Left ventricle myocardium inferior (tissue), 1 donor: ENCODE data around the gene ABLIM2. TPM values are rescaled to one million over a fixed set of nuclear protein-coding genes. Genes with fewer than 3 reads are reported as not detected.

Experiments
- DNase-seq: peaks from one replicate; pipeline ENCODE4 v3.0.0-alpha.2; 2020
- H3K27ac ChIP-seq: fragments of 200-600 bp; replicated peaks from 2 replicates; pipeline ENCODE4 v1.8.0; 2021
- H3K27me3 ChIP-seq: fragments of 200-600 bp; 2 replicates; pipeline ENCODE4 v1.8.0; 2021; ENCODE audit warnings: low read depth
- H3K36me3 ChIP-seq: fragments of 200-600 bp; 2 replicates; pipeline ENCODE4 v1.8.0; 2021
- H3K4me1 ChIP-seq: fragments of 200-600 bp; 2 replicates; pipeline ENCODE4 v1.8.0; 2021
- H3K4me3 ChIP-seq: fragments of 200-600 bp; 2 replicates; pipeline ENCODE4 v1.8.0; 2021; ENCODE audit warnings: mild to moderate bottlenecking, moderate library complexity
- H3K9me3 ChIP-seq: fragments of 200-600 bp; replicated peaks from 2 replicates; pipeline ENCODE4 v1.8.0; 2021
- intact Hi-C: fragments of 100-400 bp; cut with micrococcal nuclease; formaldehyde crosslinking; loops from one replicate; pipeline ENCODE4 v1.11.0; 2022
- total RNA-seq: library from RNA; stranded (reverse); fragmentation: NEBNext Ultra II Directional; extraction: Animal tissue kit (Norgen Biotek cat#: 25700); gene quantifications from one replicate; pipeline ENCODE4 v1.2.1, GENCODE V29; 2021
- TF ChIP-seq, protein P1 (sequence below): fragments of 200-600 bp; IDR thresholded peaks from 2 replicates; pipeline ENCODE4 v1.8.0; 2021; ENCODE audit warnings: antibody characterized with exemption, mild to moderate bottlenecking, borderline replicate concordance
- donor health status: DM: no; HTN: yes; CAD: no; lungs with severe emphysema.

The ABLIM2 gene
- total RNA-seq, 1 donor from 2014 or later: 43.5 TPM

DNA sequence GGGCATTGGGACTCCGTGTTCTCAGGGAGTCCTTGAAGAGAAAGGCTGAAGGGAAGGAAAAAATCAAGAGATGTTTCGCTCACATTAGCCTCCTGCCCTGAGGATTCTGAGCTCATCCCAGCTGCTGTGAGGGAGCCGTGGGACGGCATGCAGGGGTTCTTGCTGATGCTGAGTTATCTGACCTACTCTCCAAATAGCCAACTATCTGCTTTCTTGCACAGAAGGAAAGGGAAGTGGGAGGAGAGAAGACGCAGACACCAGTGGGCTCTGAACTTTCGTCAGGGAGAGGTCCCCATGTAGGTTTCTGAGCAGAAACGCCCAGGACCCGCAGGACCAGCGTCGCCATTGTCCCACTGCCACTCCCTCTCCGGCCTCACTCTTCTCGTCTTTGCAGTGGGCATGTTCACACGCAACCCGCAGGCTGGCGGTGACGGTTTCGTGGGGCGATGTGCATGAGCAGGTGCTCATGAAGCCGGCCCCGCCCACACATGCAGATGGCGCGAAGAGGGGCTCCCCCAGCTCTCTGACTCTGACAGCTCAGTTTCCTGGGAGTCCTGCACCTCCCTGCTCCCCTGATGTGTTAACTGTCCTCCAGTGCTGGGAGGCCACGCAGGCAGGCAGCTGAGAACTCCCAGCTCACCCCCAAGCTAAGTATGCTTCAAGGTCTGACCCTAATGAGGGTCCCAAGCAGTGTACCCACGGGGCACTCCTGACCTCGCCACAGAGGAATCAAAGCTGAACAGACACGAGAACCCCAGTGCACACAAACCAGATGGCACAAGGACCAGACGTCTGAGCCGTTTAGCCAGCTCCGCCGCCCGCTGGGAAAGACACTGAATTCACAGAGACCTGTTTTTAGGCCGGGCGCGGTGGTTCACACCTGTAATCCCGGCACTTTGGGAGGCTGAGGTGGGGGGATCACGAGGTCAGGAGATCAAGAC lies 13.6 kb upstream of the ABLIM2 start:
- Histone ChIP-seq H3K4me1 (peaks cover 8% of the 10 kb centered on the region), H3K9me3 (peaks cover 11% of the 10 kb centered on the region), H3K27ac (no peak overlapping the region), H3K27me3 (peaks cover 7% of the 10 kb centered on the region), H3K36me3 (no peaks in the 10 kb centered on the region), H3K4me3 (no peak overlapping the region)
- intact Hi-C loops: no loop called here
- DNase-seq: no peak
- TF ChIP-seq, protein P1, sequence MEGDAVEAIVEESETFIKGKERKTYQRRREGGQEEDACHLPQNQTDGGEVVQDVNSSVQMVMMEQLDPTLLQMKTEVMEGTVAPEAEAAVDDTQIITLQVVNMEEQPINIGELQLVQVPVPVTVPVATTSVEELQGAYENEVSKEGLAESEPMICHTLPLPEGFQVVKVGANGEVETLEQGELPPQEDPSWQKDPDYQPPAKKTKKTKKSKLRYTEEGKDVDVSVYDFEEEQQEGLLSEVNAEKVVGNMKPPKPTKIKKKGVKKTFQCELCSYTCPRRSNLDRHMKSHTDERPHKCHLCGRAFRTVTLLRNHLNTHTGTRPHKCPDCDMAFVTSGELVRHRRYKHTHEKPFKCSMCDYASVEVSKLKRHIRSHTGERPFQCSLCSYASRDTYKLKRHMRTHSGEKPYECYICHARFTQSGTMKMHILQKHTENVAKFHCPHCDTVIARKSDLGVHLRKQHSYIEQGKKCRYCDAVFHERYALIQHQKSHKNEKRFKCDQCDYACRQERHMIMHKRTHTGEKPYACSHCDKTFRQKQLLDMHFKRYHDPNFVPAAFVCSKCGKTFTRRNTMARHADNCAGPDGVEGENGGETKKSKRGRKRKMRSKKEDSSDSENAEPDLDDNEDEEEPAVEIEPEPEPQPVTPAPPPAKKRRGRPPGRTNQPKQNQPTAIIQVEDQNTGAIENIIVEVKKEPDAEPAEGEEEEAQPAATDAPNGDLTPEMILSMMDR: no peak

DNA sequence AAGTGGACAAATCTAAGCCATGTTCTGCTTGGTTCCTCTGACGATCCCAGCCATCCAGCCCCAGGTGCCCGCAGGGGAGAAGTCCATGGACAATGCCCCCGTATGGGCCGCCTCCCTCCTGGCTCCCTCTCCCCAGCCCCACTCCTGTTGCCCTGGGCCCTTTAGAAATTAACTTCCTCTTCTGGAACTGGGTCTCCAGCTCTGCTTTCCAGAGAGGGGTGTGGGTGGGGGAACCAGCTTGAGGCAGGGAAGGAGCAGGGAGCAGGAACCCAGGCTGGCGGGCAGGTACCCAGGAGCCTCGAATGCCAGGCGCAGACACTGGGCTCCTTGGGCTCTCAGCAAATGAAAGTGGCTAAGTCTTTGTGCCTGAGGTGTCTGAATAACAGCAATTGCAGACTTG lies 12.7 kb upstream of the ABLIM2 start:
- intact Hi-C loops: no loop called here
- peaks cover 11% of the 10 kb centered on the region for H3K9me3 ChIP-seq
- H3K4me1 ChIP-seq: no peaks in the 10 kb centered on the region
- H3K27ac ChIP-seq: no peak overlapping the region
- no peak overlapping the region for H3K4me3 ChIP-seq
- H3K27me3 ChIP-seq: peaks cover 7% of the 10 kb centered on the region
- TF ChIP-seq, protein P1: no peak
- no peak for DNase-seq
- no peaks in the 10 kb centered on the region for H3K36me3 ChIP-seq

DNA sequence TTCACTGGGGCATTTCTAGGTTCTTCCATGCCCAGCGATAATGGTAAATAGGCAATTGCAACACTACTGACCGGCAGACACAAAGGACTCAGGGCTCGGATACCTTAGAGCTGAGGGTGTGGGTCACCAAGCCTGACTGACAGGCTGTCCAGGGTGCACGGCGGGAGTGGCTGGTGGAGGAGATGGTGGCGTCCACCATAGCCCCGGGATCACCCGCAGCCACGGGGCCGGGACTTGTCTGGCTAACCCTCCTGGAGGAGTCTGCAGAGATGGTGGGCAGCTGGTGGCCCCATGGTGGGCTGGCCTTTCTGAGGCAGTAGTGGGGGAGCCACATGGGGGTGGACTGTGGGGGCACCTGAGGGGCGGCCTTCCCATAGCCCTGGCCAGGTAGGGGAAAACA lies 11.7 kb upstream of the ABLIM2 start:
- no peak for DNase-seq
- Histone ChIP-seq H3K9me3 (peaks cover 11% of the 10 kb centered on the region), H3K4me3 (no peak overlapping the region), H3K36me3 (no peaks in the 10 kb centered on the region), H3K4me1 (peaks cover 6% of the 10 kb centered on the region), H3K27me3 (peaks cover 7% of the 10 kb centered on the region), H3K27ac (no peak overlapping the region)
- TF ChIP-seq, protein P1: no peak
- intact Hi-C loops: no loop called here

DNA sequence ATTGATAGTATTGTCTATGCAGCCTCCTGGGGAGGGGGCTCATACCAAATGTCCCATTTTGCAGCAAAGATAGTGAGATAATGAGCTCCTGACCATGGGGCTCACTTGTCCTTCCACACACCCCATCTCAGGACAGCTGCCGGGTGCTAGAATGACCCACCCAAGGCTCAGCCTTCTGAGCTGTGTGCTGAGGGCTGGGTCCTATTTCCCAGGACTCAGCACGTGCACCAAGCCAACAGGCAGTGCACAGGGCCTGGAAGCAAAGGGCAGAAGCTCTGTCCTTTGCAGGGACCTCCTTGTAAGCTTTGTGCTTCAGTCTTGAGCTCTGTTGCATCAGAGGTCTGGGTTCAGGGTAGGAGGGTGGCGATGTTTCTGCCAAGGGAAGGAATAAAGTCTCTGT lies 11.2 kb upstream of the ABLIM2 start:
- intact Hi-C loops: no loop called here
- Histone ChIP-seq H3K36me3 (no peaks in the 10 kb centered on the region), H3K4me1 (peaks cover 11% of the 10 kb centered on the region), H3K27ac (no peak overlapping the region), H3K9me3 (peaks cover 11% of the 10 kb centered on the region), H3K27me3 (peaks cover 7% of the 10 kb centered on the region), H3K4me3 (no peak overlapping the region)
- TF ChIP-seq, protein P1: no peak
- no peak for DNase-seq

DNA sequence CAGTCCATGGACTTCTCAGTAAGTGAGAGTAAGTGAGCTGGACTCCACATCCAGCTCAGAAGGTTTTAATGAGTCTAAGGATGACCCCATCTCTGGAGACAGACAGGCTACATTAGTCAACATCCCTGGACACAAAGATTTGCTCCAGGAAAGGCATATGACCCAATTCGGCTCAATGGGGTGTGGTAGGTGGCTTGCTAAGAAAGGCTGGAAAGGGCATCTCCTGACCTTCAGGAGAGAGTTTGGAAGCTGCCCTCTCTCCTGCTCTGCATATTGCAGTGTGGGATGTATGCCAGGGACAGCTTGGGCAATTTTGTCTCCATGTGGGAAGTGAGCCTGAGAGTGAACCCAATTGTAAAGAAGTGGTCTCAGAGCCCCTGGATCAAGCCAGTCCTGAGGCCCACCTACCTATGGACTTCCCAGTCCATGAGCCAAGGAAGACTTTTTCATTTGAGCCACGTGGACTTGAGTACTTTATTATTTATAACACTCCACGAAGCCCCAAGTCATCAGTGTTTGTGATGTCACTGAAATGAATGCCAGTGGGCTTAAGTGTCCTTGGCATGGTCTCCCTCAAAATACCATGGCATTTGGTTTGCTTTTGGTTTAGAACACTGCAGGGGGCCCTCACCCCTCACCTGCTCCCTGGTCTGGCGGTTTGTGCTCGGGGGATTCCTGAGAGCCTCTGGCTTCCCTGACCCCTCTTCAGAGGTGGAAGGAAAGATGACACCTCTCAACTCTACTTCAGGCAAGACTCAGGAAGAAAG lies 10.4 kb upstream of the ABLIM2 start:
- DNase-seq: no peak
- no peaks in the 10 kb centered on the region for H3K36me3 ChIP-seq
- no peak overlapping the region for H3K4me3 ChIP-seq
- H3K27ac ChIP-seq: no peak overlapping the region
- H3K9me3 ChIP-seq: peaks cover 11% of the 10 kb centered on the region
- peaks cover 7% of the 10 kb centered on the region for H3K27me3 ChIP-seq
- intact Hi-C loops: no loop called here
- H3K4me1 ChIP-seq: peaks cover 16% of the 10 kb centered on the region
- TF ChIP-seq, protein P1: no peak
